ENCODE data around the gene WRNIP1.

WRNIP1 gene

GRCh38 chr6:2746557-2747061 is 18.6 kb upstream of the WRNIP1 start:
- TF ChIP-seq YY1 (IDR thresholded peaks at IDR 0.05; ENCODE audit: low read depth): no peak
- TF ChIP-seq NFIC (IDR thresholded peaks at IDR 0.05): no peak
- TF ChIP-seq REST (IDR thresholded peaks at IDR 0.05; ENCODE audit: low read depth): no peak
- no peak for TF ChIP-seq USF1 (IDR thresholded peaks at IDR 0.05)
- TF ChIP-seq TCF12 (IDR thresholded peaks at IDR 0.05; ENCODE audit: low read depth): no peak
- TF ChIP-seq TEAD4 (IDR thresholded peaks at IDR 0.05): peak; percentile 74

- TF ChIP-seq ZBTB7A (IDR thresholded peaks at IDR 0.05; ENCODE audit: low read depth): no peak
- no peak for TF ChIP-seq FOXM1 (IDR thresholded peaks at IDR 0.05; ENCODE audit: borderline replicate concordance, low read depth)
- TF ChIP-seq MAX (IDR thresholded peaks at IDR 0.05): no peak
- TF ChIP-seq RAD21 (IDR thresholded peaks at IDR 0.05; ENCODE audit: low read depth): no peak
- no peak for TF ChIP-seq NFIC (IDR thresholded peaks at IDR 0.05)
- TF ChIP-seq TEAD4 (IDR thresholded peaks at IDR 0.05): no peak
- TF ChIP-seq YY1 (IDR thresholded peaks at IDR 0.05; ENCODE audit: low read depth): no peak
- no peak for TF ChIP-seq TAF1 (IDR thresholded peaks at IDR 0.05; ENCODE audit: low read depth)
- no peak for TF ChIP-seq TCF12 (IDR thresholded peaks at IDR 0.05; ENCODE audit: low read depth)
- TF ChIP-seq CREB1 (IDR thresholded peaks at IDR 0.05; ENCODE audit: low read depth): no peak
- no peak for TF ChIP-seq EP300 (IDR thresholded peaks at IDR 0.05; ENCODE audit: borderline replicate concordance)
- TF ChIP-seq USF1 (IDR thresholded peaks at IDR 0.05): no peak
- no peak for TF ChIP-seq EGR1 (IDR thresholded peaks at IDR 0.05)
- TF ChIP-seq CEBPB (IDR thresholded peaks at IDR 0.05): no peak
These were observed 17.0 kb upstream of the WRNIP1 start for GRCh38 chr6:2748183-2748582.

- no peak for TF ChIP-seq CREB1 (IDR thresholded peaks at IDR 0.05; ENCODE audit: low read depth)
- no peak for TF ChIP-seq MAX (IDR thresholded peaks at IDR 0.05)
- no peak for TF ChIP-seq REST (IDR thresholded peaks at IDR 0.05; ENCODE audit: low read depth)
- TF ChIP-seq USF1 (IDR thresholded peaks at IDR 0.05): no peak
- TF ChIP-seq RAD21 (IDR thresholded peaks at IDR 0.05; ENCODE audit: low read depth): peak; percentile 57
- TF ChIP-seq TEAD4 (IDR thresholded peaks at IDR 0.05): no peak
- no peak for TF ChIP-seq ZBTB7A (IDR thresholded peaks at IDR 0.05; ENCODE audit: low read depth)
- TF ChIP-seq FOXM1 (IDR thresholded peaks at IDR 0.05; ENCODE audit: borderline replicate concordance, low read depth): no peak
These were observed 15.1 kb upstream of the WRNIP1 start for GRCh38 chr6:2749969-2750600.

- TF ChIP-seq FOXM1 (IDR thresholded peaks at IDR 0.05; ENCODE audit: borderline replicate concordance, low read depth): no peak
- TF ChIP-seq TEAD4 (IDR thresholded peaks at IDR 0.05): no peak
- no peak for TF ChIP-seq MAX (IDR thresholded peaks at IDR 0.05)
- TF ChIP-seq TAF1 (IDR thresholded peaks at IDR 0.05; ENCODE audit: low read depth): no peak
- no peak for TF ChIP-seq YY1 (IDR thresholded peaks at IDR 0.05; ENCODE audit: low read depth)
- no peak for TF ChIP-seq REST (IDR thresholded peaks at IDR 0.05; ENCODE audit: low read depth)
- TF ChIP-seq USF1 (IDR thresholded peaks at IDR 0.05): no peak
- no peak for TF ChIP-seq ZBTB7A (IDR thresholded peaks at IDR 0.05; ENCODE audit: low read depth)
- TF ChIP-seq EGR1 (IDR thresholded peaks at IDR 0.05): no peak
These were observed 14.4 kb upstream of the WRNIP1 start, which contains the start of gene MYLK4 for GRCh38 chr6:2750832-2751231. Gene MYLK4, minus strand, starts transcription at chr6:2750922. Its CDS starts 1,628 bp downstream, at chr6:2749294.

Data from Ishikawa (cell line).